ENCODE measurements around the gene TBX15. TPM values are rescaled to one million over a fixed set of nuclear protein-coding genes. Genes with fewer than 3 reads are reported as not detected.

Gene TBX15
- total RNA-seq, 1 experiment from 2014 or later = 0.32 TPM

GRCh38 chr1:118859999-118860398 lies 128.1 kb downstream of the TBX15 start:
- CTCF ChIA-PET = no interaction called here
- H3K4me1 ChIP-seq (ENCODE audit: insufficient read depth, low read length, poor library complexity, severe bottlenecking) = no peaks in the 10 kb centered on the region
- no peak overlapping the region for H3K27ac ChIP-seq (ENCODE audit: low read depth, low read length, poor library complexity, severe bottlenecking)
- no peak for TF ChIP-seq EZH2 (IDR thresholded peaks at IDR 0.05; ENCODE audit: borderline replicate concordance, low read depth, low read length, poor library complexity, severe bottlenecking)
- TF ChIP-seq, protein P1, sequence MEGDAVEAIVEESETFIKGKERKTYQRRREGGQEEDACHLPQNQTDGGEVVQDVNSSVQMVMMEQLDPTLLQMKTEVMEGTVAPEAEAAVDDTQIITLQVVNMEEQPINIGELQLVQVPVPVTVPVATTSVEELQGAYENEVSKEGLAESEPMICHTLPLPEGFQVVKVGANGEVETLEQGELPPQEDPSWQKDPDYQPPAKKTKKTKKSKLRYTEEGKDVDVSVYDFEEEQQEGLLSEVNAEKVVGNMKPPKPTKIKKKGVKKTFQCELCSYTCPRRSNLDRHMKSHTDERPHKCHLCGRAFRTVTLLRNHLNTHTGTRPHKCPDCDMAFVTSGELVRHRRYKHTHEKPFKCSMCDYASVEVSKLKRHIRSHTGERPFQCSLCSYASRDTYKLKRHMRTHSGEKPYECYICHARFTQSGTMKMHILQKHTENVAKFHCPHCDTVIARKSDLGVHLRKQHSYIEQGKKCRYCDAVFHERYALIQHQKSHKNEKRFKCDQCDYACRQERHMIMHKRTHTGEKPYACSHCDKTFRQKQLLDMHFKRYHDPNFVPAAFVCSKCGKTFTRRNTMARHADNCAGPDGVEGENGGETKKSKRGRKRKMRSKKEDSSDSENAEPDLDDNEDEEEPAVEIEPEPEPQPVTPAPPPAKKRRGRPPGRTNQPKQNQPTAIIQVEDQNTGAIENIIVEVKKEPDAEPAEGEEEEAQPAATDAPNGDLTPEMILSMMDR (conservative IDR thresholded peaks at IDR 0.05; ENCODE audit: low read depth, low read length) = no peak
- H3K27me3 ChIP-seq (replicated peaks; ENCODE audit: insufficient read depth, low read depth, low read length, poor library complexity) = no peaks in the 10 kb centered on the region
- intact Hi-C loops (cut with micrococcal nuclease; ENCODE audit: unreplicated experiment) = no loop called here
- no peak overlapping the region for H3K4me3 ChIP-seq (ENCODE audit: low read depth, low read length, poor library complexity, severe bottlenecking)
- BruUV-seq (replicated peaks) = no TSS peak
- POLR2A ChIA-PET (ENCODE audit: low non-redundant PET) = no interaction called here
- H3K9me3 ChIP-seq (ENCODE audit: low read depth, low read length, poor library complexity, severe bottlenecking) = no peaks in the 10 kb centered on the region
- no peaks in the 10 kb centered on the region for H3K36me3 ChIP-seq (ENCODE audit: insufficient read depth, low read length, poor library complexity, severe bottlenecking)
- no peak for DNase-seq (ENCODE audit: low spot score)

DNA sequence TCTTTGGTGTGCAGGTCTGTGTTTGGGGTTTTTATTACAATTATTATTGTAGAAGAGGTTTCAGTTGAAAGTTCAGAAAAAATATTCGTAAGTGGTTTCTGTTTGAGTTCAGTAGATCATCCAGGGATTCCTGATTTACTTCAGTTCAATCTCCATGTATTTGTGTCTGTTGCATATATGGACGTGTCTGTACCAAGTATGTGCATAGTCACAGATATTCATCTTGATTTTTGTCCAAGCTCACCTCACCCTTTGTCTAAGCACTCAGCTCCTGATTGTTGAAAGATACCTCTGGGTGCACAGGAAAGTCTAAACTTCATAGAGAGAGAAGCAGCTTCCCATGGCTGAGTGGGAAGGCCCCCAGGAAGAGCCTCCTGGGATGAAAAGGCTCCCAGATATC lies 141.7 kb downstream of the TBX15 start:
- Histone ChIP-seq H3K36me3 (ENCODE audit: insufficient read depth, low read length, poor library complexity, severe bottlenecking) (no peaks in the 10 kb centered on the region), H3K27me3 (replicated peaks; ENCODE audit: insufficient read depth, low read depth, low read length, poor library complexity) (no peaks in the 10 kb centered on the region), H3K27ac (ENCODE audit: low read depth, low read length, poor library complexity, severe bottlenecking) (no peak overlapping the region), H3K4me1 (ENCODE audit: insufficient read depth, low read length, poor library complexity, severe bottlenecking) (no peaks in the 10 kb centered on the region), H3K9me3 (ENCODE audit: low read depth, low read length, poor library complexity, severe bottlenecking) (no peaks in the 10 kb centered on the region), H3K4me3 (ENCODE audit: low read depth, low read length, poor library complexity, severe bottlenecking) (no peak overlapping the region)
- ChIA-PET CTCF (no interaction called here), POLR2A (ENCODE audit: low non-redundant PET) (no interaction called here)
- no peak for DNase-seq (ENCODE audit: low spot score)
- BruUV-seq (replicated peaks) = no TSS peak
- no peak for TF ChIP-seq EZH2 (IDR thresholded peaks at IDR 0.05; ENCODE audit: borderline replicate concordance, low read depth, low read length, poor library complexity, severe bottlenecking)
- TF ChIP-seq, protein P1 (conservative IDR thresholded peaks at IDR 0.05; ENCODE audit: low read depth, low read length) = no peak
- intact Hi-C loops (cut with micrococcal nuclease; ENCODE audit: unreplicated experiment) = no loop called here

GRCh38 chr1:118842452-118843201 lies 145.5 kb downstream of the TBX15 start:
- H3K9me3 ChIP-seq (ENCODE audit: low read depth, low read length, poor library complexity, severe bottlenecking) = no peaks in the 10 kb centered on the region
- CTCF ChIA-PET = no interaction called here
- no peaks in the 10 kb centered on the region for H3K36me3 ChIP-seq (ENCODE audit: insufficient read depth, low read length, poor library complexity, severe bottlenecking)
- intact Hi-C loops (cut with micrococcal nuclease; ENCODE audit: unreplicated experiment) = no loop called here
- DNase-seq (ENCODE audit: low spot score) = no peak
- no peak overlapping the region for H3K27ac ChIP-seq (ENCODE audit: low read depth, low read length, poor library complexity, severe bottlenecking)
- no peak overlapping the region for H3K4me3 ChIP-seq (ENCODE audit: low read depth, low read length, poor library complexity, severe bottlenecking)
- POLR2A ChIA-PET (ENCODE audit: low non-redundant PET) = no interaction called here
- H3K27me3 ChIP-seq (replicated peaks; ENCODE audit: insufficient read depth, low read depth, low read length, poor library complexity) = no peaks in the 10 kb centered on the region
- H3K4me1 ChIP-seq (ENCODE audit: insufficient read depth, low read length, poor library complexity, severe bottlenecking) = no peaks in the 10 kb centered on the region
- TF ChIP-seq EZH2 (IDR thresholded peaks at IDR 0.05; ENCODE audit: borderline replicate concordance, low read depth, low read length, poor library complexity, severe bottlenecking) = no peak
- TF ChIP-seq, protein P1 (conservative IDR thresholded peaks at IDR 0.05; ENCODE audit: low read depth, low read length) = no peak
- no TSS peak for BruUV-seq (replicated peaks)

Data from A673 (cell line).